IMR-90 (cell line): Measurements from ENCODE around the gene COL4A3. TPM values are rescaled to one million over a fixed set of nuclear protein-coding genes. Genes with fewer than 3 reads are reported as not detected.

Source experiments
- ATAC-seq: fragments of 200-7000 bp; cut with Tn5 transposase; 2 replicates; pipeline ENCODE4 v1.9.1; 2020; ENCODE audit warnings: low read depth, mild to moderate bottlenecking, moderate library complexity
- BruUV-seq: library from RNA; stranded (reverse); fragments of 400-500 nt; replicated peaks from 2 replicates; lab custom pipeline; 2021; lab: Mats Ljungman, UMichigan
- CTCF ChIA-PET: fragments of 300-600 bp; formaldehyde crosslinking; extraction: SDS; loops from one replicate; lab custom pipeline; 2021; ENCODE audit warnings: antibody characterized with exemption; lab: Yijun Ruan, JAX
- POLR2A ChIA-PET: fragments of 300-600 bp; sonication (Branson Sonifier 250); formaldehyde crosslinking; loops from one replicate; lab custom pipeline; 2022; ENCODE audit warnings: antibody characterized with exemption; ENCODE audit not compliant: unreplicated experiment; lab: Charles Lee
- DNase-seq: peaks from one replicate; pipeline ENCODE4 v3.0.0; 2013
- H2AFZ ChIP-seq: replicated peaks from 2 replicates; pipeline ENCODE3; 2013; ENCODE audit warnings: low read length, mild to moderate bottlenecking; ENCODE audit not compliant: poor library complexity
- H2AK5ac ChIP-seq: 2 replicates; pipeline ENCODE4 v1.6.1; 2013; ENCODE audit warnings: low read depth, low read length, inconsistent platforms
- H2AK9ac ChIP-seq: replicated peaks from 2 replicates; pipeline ENCODE3; 2013; ENCODE audit warnings: mild to moderate bottlenecking, low read depth, low read length, moderate library complexity; ENCODE audit not compliant: poor library complexity
- H2BK120ac ChIP-seq: 2 replicates; pipeline ENCODE4 v1.6.1; 2013; ENCODE audit warnings: low read depth, low read length, inconsistent platforms
- H2BK15ac ChIP-seq: 3 replicates; pipeline ENCODE4 v1.6.1; 2013; ENCODE audit warnings: low read depth, low read length, inconsistent platforms
- H2BK20ac ChIP-seq: 2 replicates; pipeline ENCODE4 v1.6.1; 2013; ENCODE audit warnings: low read depth, mild to moderate bottlenecking, inconsistent platforms, low read length, moderate library complexity
- H2BK5ac ChIP-seq: 2 replicates; pipeline ENCODE4 v1.6.1; 2013; ENCODE audit warnings: mild to moderate bottlenecking, low read depth, low read length, inconsistent platforms; ENCODE audit not compliant: poor library complexity, severe bottlenecking
- H3K14ac ChIP-seq: replicated peaks from 2 replicates; pipeline ENCODE4 v1.6.1; 2013; ENCODE audit warnings: low read depth, low read length, inconsistent platforms
- H3K18ac ChIP-seq: 2 replicates; pipeline ENCODE4 v1.6.1; 2013; ENCODE audit warnings: low read depth, low read length, control low read depth
- H3K23ac ChIP-seq: 2 replicates; pipeline ENCODE4 v1.6.1; 2013; ENCODE audit warnings: low read depth, low read length, inconsistent platforms
- H3K27ac ChIP-seq: 2 replicates; pipeline ENCODE4 v1.5.1; 2013; ENCODE audit warnings: mild to moderate bottlenecking, control low read depth, low read length; ENCODE audit not compliant: insufficient read depth
- H3K27me3 ChIP-seq: 2 replicates; pipeline ENCODE4 v1.6.1; 2013; ENCODE audit warnings: low read length; ENCODE audit not compliant: control insufficient read depth, insufficient read depth
- H3K36me3 ChIP-seq: 2 replicates; pipeline ENCODE4 v1.6.1; 2013; ENCODE audit warnings: low read length, mixed read lengths; ENCODE audit not compliant: control insufficient read depth, insufficient read depth
- H3K4ac ChIP-seq: 2 replicates; pipeline ENCODE4 v1.6.1; 2013; ENCODE audit warnings: low read depth, low read length, inconsistent platforms
- H3K4me1 ChIP-seq: 2 replicates; pipeline ENCODE4 v1.6.1; 2013; ENCODE audit warnings: low read length, mixed read lengths; ENCODE audit not compliant: control insufficient read depth, insufficient read depth
- H3K4me2 ChIP-seq: 2 replicates; pipeline ENCODE4 v1.6.1; 2013; ENCODE audit warnings: low read depth, mild to moderate bottlenecking, control low read depth, low read length, moderate library complexity
- H3K4me3 ChIP-seq: 2 replicates; pipeline ENCODE4 v1.5.1; 2013; ENCODE audit warnings: low read depth, mild to moderate bottlenecking, control low read depth, low read length, moderate library complexity; ENCODE audit not compliant: insufficient read depth
- H3K56ac ChIP-seq: 2 replicates; pipeline ENCODE4 v1.6.1; 2013; ENCODE audit warnings: low read length, inconsistent platforms; ENCODE audit not compliant: insufficient read depth; ENCODE audit errors: extremely low read depth
- H3K79me1 ChIP-seq, 2 experiments: 2 replicates each; pipeline ENCODE4 v1.6.1; 2013; ENCODE audit warnings: low read length in 2 of 2, inconsistent platforms in 1 of 2, low read depth in 1 of 2
- H3K9ac ChIP-seq: 2 replicates; pipeline ENCODE4 v1.6.1; 2013; ENCODE audit warnings: low read depth, low read length, control low read depth
- H3K9me1 ChIP-seq: 2 replicates; pipeline ENCODE4 v1.6.1; 2013; ENCODE audit warnings: low read length, inconsistent platforms; ENCODE audit not compliant: insufficient read depth
- H3K9me3 ChIP-seq: 2 replicates; pipeline ENCODE4 v1.6.1; 2013; ENCODE audit warnings: low read length; ENCODE audit not compliant: control insufficient read depth, insufficient read depth
- H4K20me1 ChIP-seq: 2 replicates; pipeline ENCODE4 v1.6.1; 2013; ENCODE audit warnings: low read length, inconsistent platforms; ENCODE audit not compliant: insufficient read depth
- H4K5ac ChIP-seq: 2 replicates; pipeline ENCODE4 v1.6.1; 2013; ENCODE audit warnings: mild to moderate bottlenecking, low read depth, low read length, control low read depth
- H4K8ac ChIP-seq, 2 experiments: 2 replicates each; pipeline ENCODE4 v1.6.1; 2013; ENCODE audit warnings: low read depth in 2 of 2, low read length in 2 of 2, control low read depth in 1 of 2, inconsistent platforms in 1 of 2
- H4K91ac ChIP-seq: 2 replicates; pipeline ENCODE4 v1.6.1; 2013; ENCODE audit warnings: low read depth, low read length, inconsistent platforms; ENCODE audit not compliant: insufficient read depth
- BHLHE40 ChIP-seq: fragments of 150-350 bp; IDR thresholded peaks from 2 replicates; pipeline ENCODE4 v1.6.1; 2016; ENCODE audit warnings: mild to moderate bottlenecking, low read depth, low read length
- CEBPB ChIP-seq: IDR thresholded peaks from 2 replicates; pipeline ENCODE4 v1.6.1; 2012; ENCODE audit warnings: low read depth, low read length, improper control_type of control experiment
- CTCF ChIP-seq: conservative IDR thresholded peaks from 2 replicates; pipeline ENCODE4 v1.5.1; 2012; ENCODE audit warnings: mild to moderate bottlenecking, low read depth, low read length, improper control_type of control experiment
- ELK1 ChIP-seq: fragments of 150-350 bp; IDR thresholded peaks from 2 replicates; pipeline ENCODE4 v1.6.1; 2016; ENCODE audit warnings: low read depth, mild to moderate bottlenecking, low read length, moderate library complexity, borderline replicate concordance
- MAFK ChIP-seq: IDR thresholded peaks from 2 replicates; pipeline ENCODE4 v1.6.1; 2012; ENCODE audit warnings: low read depth, low read length, improper control_type of control experiment
- MXI1 ChIP-seq: IDR thresholded peaks from 2 replicates; pipeline ENCODE4 v1.6.1; 2012; ENCODE audit warnings: low read depth, mild to moderate bottlenecking, low read length, moderate library complexity, borderline replicate concordance
- NFE2L2 ChIP-seq: fragments of 150-350 bp; IDR thresholded peaks from 2 replicates; pipeline ENCODE4 v1.6.1; 2016; ENCODE audit warnings: low read depth, mild to moderate bottlenecking, low read length
- POLR2A ChIP-seq: IDR thresholded peaks from 2 replicates; pipeline ENCODE4 v1.6.1; 2012; ENCODE audit warnings: mild to moderate bottlenecking, low read depth, low read length
- RCOR1 ChIP-seq: IDR thresholded peaks from 2 replicates; pipeline ENCODE4 v1.6.1; 2012; ENCODE audit warnings: mild to moderate bottlenecking, low read length, improper control_type of control experiment; ENCODE audit not compliant: insufficient replicate concordance
- SMC3 ChIP-seq: fragments of 150-350 bp; IDR thresholded peaks from 2 replicates; pipeline ENCODE4 v1.6.1; 2016; ENCODE audit warnings: low read depth, mild to moderate bottlenecking, antibody characterized with exemption, low read length, moderate library complexity
- USF2 ChIP-seq: fragments of 150-350 bp; IDR thresholded peaks from 2 replicates; pipeline ENCODE4 v1.6.1; 2017; ENCODE audit warnings: mild to moderate bottlenecking, antibody characterized with exemption, low read length, low read depth
- WGBS, 2 experiments: methylation state at CpG; one replicate each; pipeline versions ENCODE4 v1.1.5 to v1.1.7; 2013; ENCODE audit warnings: missing lambda C conversion rate in 2 of 2; ENCODE audit not compliant: insufficient read length in 1 of 2; ENCODE audit errors: extremely low coverage in 2 of 2; 5-methylcytosine and 5-hydroxymethylcytosine counted together
- dilution Hi-C: fragments of 300-500 bp; cut with HindIII; formaldehyde crosslinking; loops from one replicate; pipeline ENCODE4 v1.14.3; 2018; ENCODE audit warnings: low sequenced_read_pairs; ENCODE audit not compliant: unreplicated experiment
- in situ Hi-C: fragments of 300-500 bp; cut with MboI; formaldehyde crosslinking; loops from 3 replicates; pipeline ENCODE4 v1.14.3; 2019; ENCODE audit warnings: low sequenced_read_pairs, inconsistent platforms, mixed read lengths
- intact Hi-C: fragments of 100-400 bp; cut with micrococcal nuclease; formaldehyde crosslinking; loops from 2 replicates; pipeline ENCODE4 v1.10.0; 2022
- polyA plus RNA-seq, 3 experiments: library from polyadenylated mRNA; depleted of rRNA; stranded (reverse); fragments of >200 nt; gene quantifications; 2 replicates each; pipeline ENCODE4 v1.2.3, GENCODE V29; 2012; ENCODE audit warnings: low replicate concordance in 1 of 3
- total RNA-seq: library from RNA; depleted of rRNA; stranded (reverse); fragments of >200 nt; gene quantifications from 2 replicates; pipeline ENCODE4 v1.2.3, GENCODE V29; 2012

Gene COL4A3
- total and polyA plus RNA-seq, 2 of the 4 experiments (the other 2 are of a cell fraction): not detected

GRCh38 chr2:227186751-227187150 lies 22.3 kb downstream of the COL4A3 start:
- no peak overlapping the region for H2AK9ac ChIP-seq
- H2BK5ac ChIP-seq: no peak overlapping the region
- intact Hi-C loops: no loop called here
- H3K23ac ChIP-seq: no peak overlapping the region
- no peak overlapping the region for H2AFZ ChIP-seq
- no peaks in the 10 kb centered on the region for H4K20me1 ChIP-seq
- no CpG with 5 or more reads among the region's 1 CpG for WGBS, 2 experiments
- H2BK20ac ChIP-seq: no peak overlapping the region
- no peak overlapping the region for H3K9ac ChIP-seq
- no peaks in the 10 kb centered on the region for H3K4me1 ChIP-seq
- H3K27me3 ChIP-seq: no peaks in the 10 kb centered on the region
- no peaks in the 10 kb centered on the region for H3K79me1 ChIP-seq
- H3K18ac ChIP-seq: no peak overlapping the region
- no peak overlapping the region for H3K4me2 ChIP-seq
- no peak overlapping the region for H2BK120ac ChIP-seq
- no peak overlapping the region for H4K91ac ChIP-seq
- ATAC-seq (no peak), DNase-seq (no peak)
- H3K4me3 ChIP-seq: no peak overlapping the region
- H3K56ac ChIP-seq: no peak overlapping the region
- no peaks in the 10 kb centered on the region for H3K9me3 ChIP-seq
- H3K27ac ChIP-seq: no peak overlapping the region
- no peaks in the 10 kb centered on the region for H3K36me3 ChIP-seq
- H4K5ac ChIP-seq: no peak overlapping the region
- H2AK5ac ChIP-seq: no peak overlapping the region
- no peak overlapping the region for H4K8ac ChIP-seq
- ChIA-PET POLR2A (no interaction called here), CTCF (no interaction called here)
- no peak overlapping the region for H2BK15ac ChIP-seq
- no TSS peak for BruUV-seq
- H3K9me1 ChIP-seq: no peaks in the 10 kb centered on the region
- no peak for TF ChIP-seq ELK1
- no peak for TF ChIP-seq RCOR1
- no peak for TF ChIP-seq POLR2A
- no peak for TF ChIP-seq CEBPB
- TF ChIP-seq NFE2L2: no peak
- TF ChIP-seq BHLHE40: no peak
- TF ChIP-seq USF2: no peak
- no peak for TF ChIP-seq CTCF
- no peak for TF ChIP-seq SMC3
- TF ChIP-seq MXI1: no peak
- no peak for TF ChIP-seq MAFK
- H3K4ac ChIP-seq: no peak overlapping the region
- H3K14ac ChIP-seq: no peak overlapping the region
- in situ Hi-C loops: no loop called here
- dilution Hi-C loops: no loop called here
